IMR-90 (cell line): ENCODE measurements around the gene MAGI1. TPM values are rescaled to one million over a fixed set of nuclear protein-coding genes. Genes with fewer than 3 reads are reported as not detected.

Experiments
- ATAC-seq: fragments of 200-7000 bp; cut with Tn5 transposase; 2 replicates; pipeline ENCODE4 v1.9.1; 2020; ENCODE audit warnings: low read depth, mild to moderate bottlenecking, moderate library complexity
- BruUV-seq: library from RNA; stranded (reverse); fragments of 400-500 nt; replicated peaks from 2 replicates; lab custom pipeline; 2021; lab: Mats Ljungman, UMichigan
- CTCF ChIA-PET: fragments of 300-600 bp; formaldehyde crosslinking; extraction: SDS; loops from one replicate; lab custom pipeline; 2021; ENCODE audit warnings: antibody characterized with exemption; lab: Yijun Ruan, JAX
- POLR2A ChIA-PET: fragments of 300-600 bp; sonication (Branson Sonifier 250); formaldehyde crosslinking; loops from one replicate; lab custom pipeline; 2022; ENCODE audit warnings: antibody characterized with exemption; ENCODE audit not compliant: unreplicated experiment; lab: Charles Lee
- DNase-seq: peaks from one replicate; pipeline ENCODE4 v3.0.0; 2013
- H2AFZ ChIP-seq: replicated peaks from 2 replicates; pipeline ENCODE3; 2013; ENCODE audit warnings: low read length, mild to moderate bottlenecking; ENCODE audit not compliant: poor library complexity
- H2AK5ac ChIP-seq: 2 replicates; pipeline ENCODE4 v1.6.1; 2013; ENCODE audit warnings: low read depth, low read length, inconsistent platforms
- H2AK9ac ChIP-seq: replicated peaks from 2 replicates; pipeline ENCODE3; 2013; ENCODE audit warnings: mild to moderate bottlenecking, low read depth, low read length, moderate library complexity; ENCODE audit not compliant: poor library complexity
- H2BK120ac ChIP-seq: 2 replicates; pipeline ENCODE4 v1.6.1; 2013; ENCODE audit warnings: low read depth, low read length, inconsistent platforms
- H2BK15ac ChIP-seq: 3 replicates; pipeline ENCODE4 v1.6.1; 2013; ENCODE audit warnings: low read depth, low read length, inconsistent platforms
- H2BK20ac ChIP-seq: 2 replicates; pipeline ENCODE4 v1.6.1; 2013; ENCODE audit warnings: low read depth, mild to moderate bottlenecking, inconsistent platforms, low read length, moderate library complexity
- H2BK5ac ChIP-seq: 2 replicates; pipeline ENCODE4 v1.6.1; 2013; ENCODE audit warnings: mild to moderate bottlenecking, low read depth, low read length, inconsistent platforms; ENCODE audit not compliant: poor library complexity, severe bottlenecking
- H3K14ac ChIP-seq: replicated peaks from 2 replicates; pipeline ENCODE4 v1.6.1; 2013; ENCODE audit warnings: low read depth, low read length, inconsistent platforms
- H3K18ac ChIP-seq: 2 replicates; pipeline ENCODE4 v1.6.1; 2013; ENCODE audit warnings: low read depth, low read length, control low read depth
- H3K23ac ChIP-seq: 2 replicates; pipeline ENCODE4 v1.6.1; 2013; ENCODE audit warnings: low read depth, low read length, inconsistent platforms
- H3K27ac ChIP-seq: 2 replicates; pipeline ENCODE4 v1.5.1; 2013; ENCODE audit warnings: mild to moderate bottlenecking, control low read depth, low read length; ENCODE audit not compliant: insufficient read depth
- H3K27me3 ChIP-seq: 2 replicates; pipeline ENCODE4 v1.6.1; 2013; ENCODE audit warnings: low read length; ENCODE audit not compliant: control insufficient read depth, insufficient read depth
- H3K36me3 ChIP-seq: 2 replicates; pipeline ENCODE4 v1.6.1; 2013; ENCODE audit warnings: low read length, mixed read lengths; ENCODE audit not compliant: control insufficient read depth, insufficient read depth
- H3K4ac ChIP-seq: 2 replicates; pipeline ENCODE4 v1.6.1; 2013; ENCODE audit warnings: low read depth, low read length, inconsistent platforms
- H3K4me1 ChIP-seq: 2 replicates; pipeline ENCODE4 v1.6.1; 2013; ENCODE audit warnings: low read length, mixed read lengths; ENCODE audit not compliant: control insufficient read depth, insufficient read depth
- H3K4me2 ChIP-seq: 2 replicates; pipeline ENCODE4 v1.6.1; 2013; ENCODE audit warnings: low read depth, mild to moderate bottlenecking, control low read depth, low read length, moderate library complexity
- H3K4me3 ChIP-seq: 2 replicates; pipeline ENCODE4 v1.5.1; 2013; ENCODE audit warnings: low read depth, mild to moderate bottlenecking, control low read depth, low read length, moderate library complexity; ENCODE audit not compliant: insufficient read depth
- H3K56ac ChIP-seq: 2 replicates; pipeline ENCODE4 v1.6.1; 2013; ENCODE audit warnings: low read length, inconsistent platforms; ENCODE audit not compliant: insufficient read depth; ENCODE audit errors: extremely low read depth
- H3K79me1 ChIP-seq, 2 experiments: 2 replicates each; pipeline ENCODE4 v1.6.1; 2013; ENCODE audit warnings: low read length in 2 of 2, inconsistent platforms in 1 of 2, low read depth in 1 of 2
- H3K9ac ChIP-seq: 2 replicates; pipeline ENCODE4 v1.6.1; 2013; ENCODE audit warnings: low read depth, low read length, control low read depth
- H3K9me1 ChIP-seq: 2 replicates; pipeline ENCODE4 v1.6.1; 2013; ENCODE audit warnings: low read length, inconsistent platforms; ENCODE audit not compliant: insufficient read depth
- H3K9me3 ChIP-seq: 2 replicates; pipeline ENCODE4 v1.6.1; 2013; ENCODE audit warnings: low read length; ENCODE audit not compliant: control insufficient read depth, insufficient read depth
- H4K20me1 ChIP-seq: 2 replicates; pipeline ENCODE4 v1.6.1; 2013; ENCODE audit warnings: low read length, inconsistent platforms; ENCODE audit not compliant: insufficient read depth
- H4K5ac ChIP-seq: 2 replicates; pipeline ENCODE4 v1.6.1; 2013; ENCODE audit warnings: mild to moderate bottlenecking, low read depth, low read length, control low read depth
- H4K8ac ChIP-seq, 2 experiments: 2 replicates each; pipeline ENCODE4 v1.6.1; 2013; ENCODE audit warnings: low read depth in 2 of 2, low read length in 2 of 2, control low read depth in 1 of 2, inconsistent platforms in 1 of 2
- H4K91ac ChIP-seq: 2 replicates; pipeline ENCODE4 v1.6.1; 2013; ENCODE audit warnings: low read depth, low read length, inconsistent platforms; ENCODE audit not compliant: insufficient read depth
- ELK1 ChIP-seq: fragments of 150-350 bp; IDR thresholded peaks from 2 replicates; pipeline ENCODE4 v1.6.1; 2016; ENCODE audit warnings: low read depth, mild to moderate bottlenecking, low read length, moderate library complexity, borderline replicate concordance
- NFE2L2 ChIP-seq: fragments of 150-350 bp; IDR thresholded peaks from 2 replicates; pipeline ENCODE4 v1.6.1; 2016; ENCODE audit warnings: low read depth, mild to moderate bottlenecking, low read length
- RCOR1 ChIP-seq: IDR thresholded peaks from 2 replicates; pipeline ENCODE4 v1.6.1; 2012; ENCODE audit warnings: mild to moderate bottlenecking, low read length, improper control_type of control experiment; ENCODE audit not compliant: insufficient replicate concordance
- WGBS, 2 experiments: methylation state at CpG; one replicate each; pipeline versions ENCODE4 v1.1.5 to v1.1.7; 2013; ENCODE audit warnings: missing lambda C conversion rate in 2 of 2; ENCODE audit not compliant: insufficient read length in 1 of 2; ENCODE audit errors: extremely low coverage in 2 of 2; 5-methylcytosine and 5-hydroxymethylcytosine counted together
- dilution Hi-C: fragments of 300-500 bp; cut with HindIII; formaldehyde crosslinking; loops from one replicate; pipeline ENCODE4 v1.14.3; 2018; ENCODE audit warnings: low sequenced_read_pairs; ENCODE audit not compliant: unreplicated experiment
- in situ Hi-C: fragments of 300-500 bp; cut with MboI; formaldehyde crosslinking; loops from 3 replicates; pipeline ENCODE4 v1.14.3; 2019; ENCODE audit warnings: low sequenced_read_pairs, inconsistent platforms, mixed read lengths
- intact Hi-C: fragments of 100-400 bp; cut with micrococcal nuclease; formaldehyde crosslinking; loops from 2 replicates; pipeline ENCODE4 v1.10.0; 2022
- polyA plus RNA-seq, 3 experiments: library from polyadenylated mRNA; depleted of rRNA; stranded (reverse); fragments of >200 nt; gene quantifications; 2 replicates each; pipeline ENCODE4 v1.2.3, GENCODE V29; 2012; ENCODE audit warnings: low replicate concordance in 1 of 3
- total RNA-seq: library from RNA; depleted of rRNA; stranded (reverse); fragments of >200 nt; gene quantifications from 2 replicates; pipeline ENCODE4 v1.2.3, GENCODE V29; 2012

MAGI1 gene
- total and polyA plus RNA-seq, 2 of the 4 experiments (the other 2 are of a cell fraction), result 14.5 to 24.2 TPM

- H4K5ac ChIP-seq, result no peak overlapping the region
- no peaks in the 10 kb centered on the region for H3K9me1 ChIP-seq
- no peak overlapping the region for H2BK5ac ChIP-seq
- no TSS peak for BruUV-seq
- H4K91ac ChIP-seq, result no peak overlapping the region
- peaks cover 20 to 31% of the 10 kb centered on the region in 2 experiments for H3K79me1 ChIP-seq
- dilution Hi-C loops (no loop called here), in situ Hi-C loops (no loop called here), intact Hi-C loops (no loop called here)
- no peak overlapping the region for H3K4me3 ChIP-seq
- H3K27ac ChIP-seq, result no peak overlapping the region
- H2BK15ac ChIP-seq, result no peak overlapping the region
- H2AK5ac ChIP-seq, result no peak overlapping the region
- 0 out of 2 replicates have a peak overlapping the region, but pooled peaks have one; percentile 10 for H3K23ac ChIP-seq
- H3K9me3 ChIP-seq, result no peaks in the 10 kb centered on the region
- no peak overlapping the region for H2AK9ac ChIP-seq
- CTCF ChIA-PET, result no interaction called here
- H3K9ac ChIP-seq, result no peak overlapping the region
- H2AFZ ChIP-seq, result no peak overlapping the region
- DNase-seq (no peak), ATAC-seq (no peak)
- WGBS, 2 experiments, result no CpG with 5 or more reads among the region's 4 CpGs
- no peaks in the 10 kb centered on the region for H3K27me3 ChIP-seq
- no peak overlapping the region for H3K4ac ChIP-seq
- H3K56ac ChIP-seq, result no peak overlapping the region
- H3K4me2 ChIP-seq, result no peak overlapping the region
- 0 out of 2 replicates have a peak, but pooled peaks cover 2% of the 10 kb centered on the region for H3K4me1 ChIP-seq
- no peak overlapping the region for H2BK20ac ChIP-seq
- H3K14ac ChIP-seq, result no peak overlapping the region; the same call in 1 of the 2 replicates
- POLR2A ChIA-PET, result no interaction called here
- H3K36me3 ChIP-seq, result no peaks in the 10 kb centered on the region
- H4K20me1 ChIP-seq, result no peaks in the 10 kb centered on the region
- no peak overlapping the region for H4K8ac ChIP-seq
- no peak for TF ChIP-seq ELK1
- no peak for TF ChIP-seq NFE2L2
- no peak for TF ChIP-seq RCOR1
- no peak overlapping the region for H3K18ac ChIP-seq
- H2BK120ac ChIP-seq, result no peak overlapping the region
These were observed 506.5 kb downstream of the MAGI1 start for GRCh38 chr3:65532215-65532614.
